Stimulated activated CD8-positive, alpha-beta memory T cell treated with anti-CD3 and anti-CD28 coated beads, Interleukin-15, amount 100 ng/mL, for 24 hours (primary cell): ENCODE measurements around the gene MIS18A.

Experiments used
- DNase-seq: peaks from one replicate; pipeline ENCODE4 v3.0.0-alpha.2; 2020; ENCODE audit warnings: low read depth

Gene MIS18A

DNA sequence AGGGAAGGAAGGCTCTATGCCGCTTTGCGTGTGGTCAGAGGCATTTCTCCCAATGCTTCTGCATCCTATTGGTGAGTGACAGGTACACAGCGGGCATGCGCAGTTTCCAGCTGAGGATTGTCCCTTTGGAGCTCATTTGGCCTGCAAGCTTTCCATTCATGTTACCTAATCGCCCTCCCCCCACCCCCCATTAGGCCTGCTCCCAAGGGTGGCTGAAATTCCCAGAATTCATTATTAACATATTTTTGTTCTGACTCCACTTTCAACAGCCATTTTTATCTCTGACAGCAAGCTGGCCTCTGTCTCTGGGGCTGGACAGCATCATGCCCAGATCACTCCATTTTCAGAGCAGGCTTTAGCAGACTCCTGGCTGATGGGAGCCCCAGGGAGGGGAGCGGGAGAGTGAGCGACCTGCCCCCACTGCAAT is 25.6 kb downstream of the MIS18A start:
- no peak for DNase-seq

DNA sequence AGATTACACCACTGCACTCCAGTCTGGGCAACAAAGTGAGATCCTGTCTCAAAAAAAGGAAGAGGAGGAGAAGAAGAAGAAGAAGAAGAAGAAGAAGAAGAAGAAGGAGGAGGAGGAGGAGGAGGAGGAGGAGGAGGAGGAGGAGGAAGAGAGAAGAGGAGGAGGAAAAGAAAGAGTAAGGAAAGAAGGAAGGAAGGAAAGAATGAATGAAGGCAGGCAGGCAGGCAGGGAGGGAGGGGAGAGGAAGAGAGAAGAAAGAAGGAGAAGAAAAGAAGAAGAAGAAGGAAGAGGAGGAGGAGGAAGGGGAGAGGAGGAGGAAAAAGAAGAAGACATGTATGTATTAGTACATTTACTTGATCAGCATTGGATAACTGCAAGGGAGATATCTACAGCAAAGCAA is 26.7 kb downstream of the MIS18A start:
- no peak for DNase-seq

DNA sequence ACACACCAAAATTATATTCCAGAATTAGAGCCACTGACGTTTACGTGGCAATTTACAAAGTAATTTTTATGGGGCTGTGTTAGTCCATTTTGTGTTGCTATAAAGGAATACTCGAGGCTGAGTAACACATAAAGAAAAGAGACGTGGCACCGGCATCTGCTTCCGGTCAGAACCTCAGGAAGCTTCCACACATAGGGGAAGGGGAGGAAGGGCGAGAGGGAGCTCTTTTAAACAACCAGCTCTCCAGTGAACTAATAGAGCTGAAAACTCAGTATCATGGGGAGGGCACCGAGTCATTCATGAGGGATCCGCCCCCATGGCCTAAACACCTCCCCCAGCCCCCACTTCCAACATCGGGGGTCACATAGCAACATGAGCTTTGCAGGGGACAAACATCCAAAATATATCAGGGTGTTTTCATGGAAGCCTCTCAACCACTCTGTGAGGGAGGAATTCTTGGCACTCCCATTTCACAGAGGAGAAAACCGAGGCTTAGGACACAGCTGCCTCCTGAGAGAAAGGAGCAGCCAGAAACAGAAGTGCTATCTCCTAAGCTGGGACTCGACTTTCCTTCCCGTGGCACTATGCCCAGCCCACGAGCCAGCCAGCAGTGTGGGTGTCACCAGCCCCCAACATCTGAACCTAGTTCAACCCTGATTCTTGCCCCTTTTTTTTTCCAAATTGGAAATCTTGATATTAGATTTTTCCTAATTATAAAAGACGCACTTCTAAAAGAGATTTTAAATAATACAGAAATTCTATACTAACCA is 29.2 kb downstream of the MIS18A start:
- DNase-seq: no peak

- no peak for DNase-seq
Observed at GRCh38 chr21:32248571-32249461, 30.0 kb downstream of the MIS18A start.

GRCh38 chr21:32246571-32247140 is 32.2 kb downstream of the MIS18A start:
- DNase-seq: no peak

- no peak for DNase-seq
Observed at GRCh38 chr21:32245971-32246370, 32.9 kb downstream of the MIS18A start.

- DNase-seq: no peak
Observed at GRCh38 chr21:32240851-32241687, 37.8 kb downstream of the MIS18A start.

GRCh38 chr21:32239551-32239950 is 39.3 kb downstream of the MIS18A start:
- no peak for DNase-seq

- DNase-seq: no peak
Observed at GRCh38 chr21:32238063-32238462, 40.8 kb downstream of the MIS18A start.

DNA sequence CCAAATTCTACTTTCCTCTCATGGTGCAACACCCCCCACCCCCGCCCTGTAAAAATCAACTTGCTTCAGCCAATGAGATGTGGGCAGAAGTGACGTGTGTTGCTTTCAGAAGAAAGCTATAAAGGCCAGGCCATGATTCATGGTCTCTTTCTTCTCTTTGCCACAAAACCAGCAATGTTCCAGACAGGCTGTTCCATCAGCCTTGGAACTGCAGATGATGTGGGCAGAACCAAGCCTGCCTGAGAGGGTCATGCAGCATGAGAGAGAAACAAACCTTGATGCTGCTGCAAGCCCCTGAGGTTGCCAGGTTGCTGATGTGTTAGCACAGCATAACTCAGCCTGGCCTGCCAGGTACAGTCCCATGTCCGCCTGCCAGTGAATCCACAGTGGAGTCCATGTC is 41.8 kb downstream of the MIS18A start:
- DNase-seq: no peak

DNA sequence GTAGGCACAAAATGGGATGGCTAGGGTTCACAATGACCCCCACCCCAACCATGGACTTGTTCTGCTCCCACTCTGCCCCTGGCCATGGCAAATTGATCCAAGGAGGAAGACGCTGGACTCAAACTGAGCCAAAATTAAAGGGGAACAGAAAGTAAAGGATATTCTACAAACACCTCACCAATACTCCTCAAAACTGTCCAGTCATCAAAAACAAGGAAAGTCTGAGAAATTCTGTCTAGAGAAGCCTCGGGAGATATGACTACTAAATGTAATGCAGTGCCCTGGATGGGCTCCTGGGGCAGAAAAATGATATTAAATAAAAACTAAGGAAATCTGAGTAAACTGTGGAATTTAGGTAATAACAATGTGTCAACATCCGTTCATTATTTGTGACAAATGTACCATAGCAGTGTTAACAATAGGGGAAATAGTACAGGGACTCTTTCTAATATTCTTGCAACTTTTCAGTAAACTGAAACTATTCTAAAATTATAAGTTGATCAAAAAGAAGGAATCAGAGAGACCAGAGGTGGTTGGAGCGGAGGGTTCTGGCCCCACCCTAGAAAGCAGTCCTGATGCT is 45.0 kb downstream of the MIS18A start:
- no peak for DNase-seq

DNA sequence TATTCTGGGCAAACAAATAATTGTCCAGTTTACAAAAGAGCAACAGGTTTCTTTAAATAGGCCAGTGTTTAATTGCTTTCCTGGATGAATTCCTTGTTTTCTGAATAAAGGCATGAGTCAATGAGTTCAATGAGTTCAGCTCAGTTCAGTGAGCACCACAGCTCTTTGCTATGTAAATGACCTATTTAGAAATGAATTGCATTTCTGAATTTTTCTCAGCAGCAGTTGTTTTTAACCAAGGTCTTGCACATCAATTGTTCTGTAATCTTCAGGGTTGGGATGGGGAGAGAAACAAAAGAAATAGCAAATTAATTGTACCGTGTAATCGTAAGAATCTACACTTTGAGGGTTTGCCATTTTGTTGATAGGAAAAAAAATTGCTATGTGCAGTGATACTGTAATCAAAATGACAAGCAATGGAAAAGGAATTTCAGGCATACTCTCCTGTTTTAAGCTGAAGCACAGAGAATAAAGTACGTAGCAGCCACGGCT is 45.7 kb downstream of the MIS18A start:
- DNase-seq: no peak

- no peak for DNase-seq
Observed at GRCh38 chr21:32226444-32226843, 52.4 kb downstream of the MIS18A start.
